HG03039 (cell line): ENCODE data around the gene FAM168A.
"Not testable (repeated sequence)": the region's sequence is repeated elsewhere in the genome, so short reads cannot be mapped to it uniquely, and the experiment has no call there.

Experiments used
- ATAC-seq: cut with Tn5 transposase; IDR thresholded peaks from one replicate; pipeline ENCODE4 v1.9.1; 2021; ENCODE audit warnings: mild to moderate bottlenecking, moderate library complexity; ENCODE audit not compliant: unreplicated experiment

The FAM168A gene

GRCh38 chr11:73436859-73437258 is 161.1 kb downstream of the FAM168A start:
- not testable (repeated sequence) for ATAC-seq

- no peak for ATAC-seq
Measured at GRCh38 chr11:73431396-73431795, 166.5 kb downstream of the FAM168A start.

GRCh38 chr11:73430326-73430725 is 167.6 kb downstream of the FAM168A start:
- no peak for ATAC-seq

GRCh38 chr11:73429121-73429750 is 168.7 kb downstream of the FAM168A start:
- no peak for ATAC-seq

- no peak for ATAC-seq
Measured at GRCh38 chr11:73428699-73429098, 169.2 kb downstream of the FAM168A start.

- ATAC-seq: no peak
Measured at GRCh38 chr11:73428227-73428626, 169.7 kb downstream of the FAM168A start.

- no peak for ATAC-seq
Measured at GRCh38 chr11:73426219-73426850, 171.6 kb downstream of the FAM168A start.

GRCh38 chr11:73425108-73425507 is 172.8 kb downstream of the FAM168A start:
- ATAC-seq: no peak

- ATAC-seq: no peak
Measured at GRCh38 chr11:73423506-73423905, 174.4 kb downstream of the FAM168A start.

- ATAC-seq: no peak
Measured at GRCh38 chr11:73422886-73423285, 175.0 kb downstream of the FAM168A start.

- ATAC-seq: no peak
Measured at GRCh38 chr11:73420136-73420535, 177.8 kb downstream of the FAM168A start.

GRCh38 chr11:73416786-73417185 is 181.1 kb downstream of the FAM168A start:
- no peak for ATAC-seq

- no peak for ATAC-seq
Measured at GRCh38 chr11:73415854-73416615, 181.9 kb downstream of the FAM168A start.

GRCh38 chr11:73414977-73415651 is 182.8 kb downstream of the FAM168A start:
- ATAC-seq: no peak

- no peak for ATAC-seq
Measured at GRCh38 chr11:73413256-73413655, 184.7 kb downstream of the FAM168A start.

- ATAC-seq: no peak
Measured at GRCh38 chr11:73412308-73412707, 185.6 kb downstream of the FAM168A start.

- no peak for ATAC-seq
Measured at GRCh38 chr11:73411031-73411430, 186.9 kb downstream of the FAM168A start.

GRCh38 chr11:73410627-73411026 is 187.3 kb downstream of the FAM168A start:
- ATAC-seq: no peak

GRCh38 chr11:73409431-73409830 is 188.5 kb downstream of the FAM168A start:
- ATAC-seq: no peak

- ATAC-seq: no peak
Measured at GRCh38 chr11:73406619-73407018, 191.3 kb downstream of the FAM168A start.

- ATAC-seq: no peak
Measured at GRCh38 chr11:73406131-73406530, 191.8 kb downstream of the FAM168A start.

GRCh38 chr11:73405146-73405510 is 192.8 kb downstream of the FAM168A start:
- ATAC-seq: no peak
